ENCODE results near the gene TSPAN6.

TSPAN6 gene

GRCh38 chrX:100674705-100675104 is 38.1 kb upstream of the TSPAN6 start:
- DNase-seq (ENCODE audit: low spot score), result no peak
- no peak for TF ChIP-seq CTCF (IDR thresholded peaks at IDR 0.05; ENCODE audit: extremely low read depth, missing control alignments)

DNA sequence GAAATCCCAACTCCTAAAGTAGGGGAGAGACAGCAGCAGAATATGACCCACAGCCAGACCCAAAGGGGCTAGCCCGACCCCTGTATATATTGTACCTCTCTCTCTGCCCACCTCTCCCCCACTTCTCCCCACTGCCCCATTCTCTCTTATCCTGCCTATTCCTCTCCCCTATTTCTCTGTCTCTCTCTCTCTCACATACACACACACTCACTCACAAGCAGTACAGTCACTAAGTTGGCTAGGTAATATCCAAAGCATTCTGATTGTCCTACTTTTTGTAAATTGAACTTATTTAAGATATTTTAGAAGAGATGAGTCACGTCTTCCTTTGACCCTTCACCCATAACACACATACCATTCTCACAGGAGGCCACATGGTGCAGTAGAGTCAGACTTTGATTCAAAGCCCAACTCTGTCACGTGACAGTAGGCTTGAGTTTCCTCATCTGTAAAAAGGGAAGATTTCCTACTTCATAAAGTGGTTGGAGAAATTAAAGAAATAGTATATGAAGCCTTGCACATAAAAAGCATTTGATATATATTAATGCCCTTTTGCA is 36.9 kb upstream of the TSPAN6 start:
- TF ChIP-seq CTCF (IDR thresholded peaks at IDR 0.05; ENCODE audit: extremely low read depth, missing control alignments), result no peak
- DNase-seq (ENCODE audit: low spot score), result no peak

GRCh38 chrX:100672966-100673365 is 36.4 kb upstream of the TSPAN6 start:
- no peak for TF ChIP-seq CTCF (IDR thresholded peaks at IDR 0.05; ENCODE audit: extremely low read depth, missing control alignments)
- DNase-seq (ENCODE audit: low spot score), result no peak

DNA sequence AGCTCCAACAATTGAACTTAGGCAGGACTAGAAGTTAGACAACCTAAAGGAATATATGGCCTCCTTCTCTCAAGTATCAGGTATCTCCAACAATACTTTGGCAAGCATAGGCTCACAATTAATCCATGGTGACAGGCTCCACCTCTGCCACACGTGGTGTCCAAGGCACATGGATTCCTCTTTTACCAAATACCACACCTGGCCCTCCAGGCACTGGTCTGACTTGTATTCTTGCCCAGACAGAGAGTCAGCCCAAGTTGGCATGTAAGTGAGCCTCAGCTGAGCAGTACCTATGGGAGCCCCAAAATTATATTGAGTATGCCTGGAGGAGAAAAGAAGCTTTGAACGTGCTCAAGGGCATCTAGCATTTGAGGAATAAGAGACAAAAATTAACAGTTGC is 27.0 kb upstream of the TSPAN6 start:
- no peak for DNase-seq (ENCODE audit: low spot score)
- TF ChIP-seq CTCF (IDR thresholded peaks at IDR 0.05; ENCODE audit: extremely low read depth, missing control alignments), result no peak

GRCh38 chrX:100662796-100663195 is 26.2 kb upstream of the TSPAN6 start:
- no peak for DNase-seq (ENCODE audit: low spot score)
- TF ChIP-seq CTCF (IDR thresholded peaks at IDR 0.05; ENCODE audit: extremely low read depth, missing control alignments), result no peak

DNA sequence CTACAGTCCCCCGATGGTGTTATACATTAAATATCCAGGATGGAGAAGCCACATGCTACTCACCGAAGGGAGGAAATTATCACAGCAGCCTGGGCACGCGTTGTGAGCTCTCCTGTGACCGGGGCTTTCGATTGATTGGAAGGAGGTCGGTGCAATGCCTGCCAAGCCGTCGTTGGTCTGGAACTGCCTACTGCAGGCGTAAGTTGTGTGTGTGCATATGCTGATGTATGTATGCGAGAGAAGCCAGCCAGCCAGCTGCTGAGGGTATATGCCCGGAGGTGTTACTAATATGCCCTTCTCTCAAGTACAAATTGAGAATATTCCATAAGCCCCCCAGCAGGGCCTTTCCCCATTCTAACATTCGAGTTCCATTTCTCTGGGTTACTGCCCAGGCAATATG is 25.6 kb upstream of the TSPAN6 start:
- DNase-seq (ENCODE audit: low spot score), result no peak
- TF ChIP-seq CTCF (IDR thresholded peaks at IDR 0.05; ENCODE audit: extremely low read depth, missing control alignments), result no peak

- DNase-seq (ENCODE audit: low spot score), result no peak
- no peak for TF ChIP-seq CTCF (IDR thresholded peaks at IDR 0.05; ENCODE audit: extremely low read depth, missing control alignments)
Measured at GRCh38 chrX:100659431-100660137, 23.0 kb upstream of the TSPAN6 start.
